Smooth muscle cell of the pulmonary artery (primary cell): ENCODE data around the gene NFATC3. TPM values are rescaled to one million over a fixed set of nuclear protein-coding genes. Genes with fewer than 3 reads are reported as not detected.

Experiments used
- total RNA-seq: library from RNA; depleted of rRNA; stranded (reverse); fragments of >200 nt; gene quantifications from 2 replicates; pipeline ENCODE4 v1.2.3, GENCODE V29; 2014

The NFATC3 gene
- 17.7 and 18.5 TPM in 2 replicates for total RNA-seq

DNA sequence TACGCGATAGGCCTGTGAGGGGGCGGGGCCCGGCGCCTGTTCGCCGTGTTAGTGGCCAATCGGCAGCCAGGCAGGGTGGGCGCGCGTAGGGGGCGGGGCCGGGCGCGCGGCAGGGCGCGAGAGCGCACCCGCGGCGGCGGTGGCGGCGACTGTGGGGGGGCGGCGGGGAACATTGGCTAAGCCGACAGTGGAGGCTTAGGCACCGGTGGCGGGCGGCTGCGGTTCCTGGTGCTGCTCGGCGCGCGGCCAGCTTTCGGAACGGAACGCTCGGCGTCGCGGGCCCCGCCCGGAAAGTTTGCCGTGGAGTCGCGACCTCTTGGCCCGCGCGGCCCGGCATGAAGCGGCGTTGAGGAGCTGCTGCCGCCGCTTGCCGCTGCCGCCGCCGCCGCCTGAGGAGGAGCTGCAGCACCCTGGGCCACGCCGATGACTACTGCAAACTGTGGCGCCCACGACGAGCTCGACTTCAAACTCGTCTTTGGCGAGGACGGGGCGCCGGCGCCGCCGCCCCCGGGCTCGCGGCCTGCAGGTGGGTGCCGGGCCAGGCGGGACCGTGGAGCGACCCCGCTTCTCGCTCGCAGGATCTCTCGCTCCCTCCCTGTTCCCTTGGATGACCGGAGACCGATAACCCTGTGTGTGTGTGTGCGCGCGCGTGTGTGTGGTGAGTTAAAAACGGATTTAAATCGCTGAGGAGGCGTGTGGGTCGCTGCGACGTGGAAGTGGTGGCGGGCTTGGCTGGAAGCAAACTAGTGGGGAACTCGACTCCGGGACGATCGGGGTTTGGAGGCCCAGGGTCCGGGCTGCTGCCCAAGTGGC lies at the start of gene NFATC3:
NFATC3 (plus strand) TSS at position 112 of the 813 bp plus-strand sequence; CDS start at position 424, 312 bp downstream.

DNA sequence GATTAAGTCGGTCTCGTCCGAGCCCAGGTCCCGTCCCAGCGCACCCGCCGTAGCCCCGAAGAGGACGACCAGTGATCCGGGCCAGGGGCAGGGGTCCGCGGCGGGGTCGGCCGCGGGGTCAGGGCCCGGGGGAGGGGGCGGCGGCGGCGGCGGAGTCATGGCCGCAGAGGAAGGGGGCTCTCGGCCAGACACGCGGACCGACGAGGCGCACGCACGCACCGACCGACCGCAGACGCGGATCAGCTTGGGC lies 150.6 kb downstream of the NFATC3 start, which contains the start of gene ESRP2:
ESRP2 (minus strand) TSS at position 241 of the 250 bp plus-strand sequence; CDS start at position 159, 82 bp downstream.

GRCh38 chr16:68244903-68245853 lies 160.0 kb downstream of the NFATC3 start, which contains the start of gene PLA2G15:
Gene PLA2G15 (plus strand): TSS chr16:68245373. CDS start chr16:68245427, 54 bp downstream.

GRCh38 chr16:68264128-68265077 lies 179.2 kb downstream of the NFATC3 start, which contains the start of gene SLC7A6:
Gene SLC7A6 (plus strand): TSS chr16:68264526. CDS start chr16:68274727, 10,201 bp downstream.

Other genes with a start within 250 kb of the NFATC3 start
- 41.7 and 43.2 TPM in 2 replicates for gene THAP11, start 243.1 kb upstream of the NFATC3 start, total RNA-seq
- 119 and 132 TPM in 2 replicates for gene NUTF2, start 238.4 kb upstream of the NFATC3 start, total RNA-seq
- 23.2 and 28.0 TPM in 2 replicates for gene CENPT, start 237.7 kb upstream of the NFATC3 start, total RNA-seq
- 61.3 and 82.1 TPM in 2 replicates for gene EDC4, start 212.3 kb upstream of the NFATC3 start, total RNA-seq
- gene NRN1L, start 200.5 kb upstream of the NFATC3 start, total RNA-seq, result not detected in 2 replicates
- gene PSKH1, start 192.1 kb upstream of the NFATC3 start, total RNA-seq, result 29.5 and 36.0 TPM in 2 replicates
- gene CTRL, start 153.5 kb upstream of the NFATC3 start, total RNA-seq, result 0.30 and 0.85 TPM in 2 replicates
- gene PSMB10, start 148.5 kb upstream of the NFATC3 start, total RNA-seq, result 31.5 and 33.7 TPM in 2 replicates
- 11.8 and 12.6 TPM in 2 replicates for gene LCAT, start 141.2 kb upstream of the NFATC3 start, total RNA-seq
- gene SLC12A4, start 116.7 kb upstream of the NFATC3 start, total RNA-seq, result 152 and 170 TPM in 2 replicates
- gene DPEP3, start 104.9 kb upstream of the NFATC3 start, total RNA-seq, result not detected in 2 replicates
- gene DPEP2, start 85.9 kb upstream of the NFATC3 start, total RNA-seq, result not detected in 2 replicates
- not detected in 2 replicates for gene DPEP2NB, start 69.5 kb upstream of the NFATC3 start, total RNA-seq
- 7.0 and 8.9 TPM in 2 replicates for gene DDX28, start 62.1 kb upstream of the NFATC3 start, total RNA-seq
- 15.8 and 18.9 TPM in 2 replicates for gene DUS2, start 62.1 kb upstream of the NFATC3 start, total RNA-seq
- gene ESRP2, start 150.8 kb downstream of the NFATC3 start, total RNA-seq, result 0.07 TPM in 2 replicates
- gene PLA2G15, start 160.0 kb downstream of the NFATC3 start, total RNA-seq, result 48.4 and 105 TPM in 2 replicates
- 14.7 and 24.1 TPM in 2 replicates for gene SLC7A6, start 179.2 kb downstream of the NFATC3 start, total RNA-seq
- 13.0 and 14.7 TPM in 2 replicates for gene SLC7A6OS, start 225.6 kb downstream of the NFATC3 start, total RNA-seq
- gene PRMT7, start 225.6 kb downstream of the NFATC3 start, total RNA-seq, result 37.2 and 47.4 TPM in 2 replicates